HG03460 (cell line): ENCODE measurements around the gene LRFN2.

Experiments
- ATAC-seq: cut with Tn5 transposase; IDR thresholded peaks from one replicate; pipeline ENCODE4 v1.9.1; 2021; ENCODE audit not compliant: unreplicated experiment

LRFN2 gene

GRCh38 chr6:40545954-40546353 is 41.2 kb downstream of the LRFN2 start:
- no peak for ATAC-seq

- ATAC-seq, result no peak
Measured at GRCh38 chr6:40543776-40544175, 43.4 kb downstream of the LRFN2 start.

- ATAC-seq, result no peak
Measured at GRCh38 chr6:40543146-40543545, 44.0 kb downstream of the LRFN2 start.

- no peak for ATAC-seq
Measured at GRCh38 chr6:40542175-40542764, 44.9 kb downstream of the LRFN2 start.

GRCh38 chr6:40541556-40542174 is 45.5 kb downstream of the LRFN2 start:
- no peak for ATAC-seq

GRCh38 chr6:40540790-40541189 is 46.4 kb downstream of the LRFN2 start:
- ATAC-seq, result no peak

- no peak for ATAC-seq
Measured at GRCh38 chr6:40539853-40540252, 47.3 kb downstream of the LRFN2 start.

GRCh38 chr6:40538556-40538955 is 48.6 kb downstream of the LRFN2 start:
- no peak for ATAC-seq

GRCh38 chr6:40537446-40537845 is 49.7 kb downstream of the LRFN2 start:
- ATAC-seq, result no peak

GRCh38 chr6:40536442-40536841 is 50.7 kb downstream of the LRFN2 start:
- ATAC-seq, result no peak

GRCh38 chr6:40535819-40536380 is 51.3 kb downstream of the LRFN2 start:
- no peak for ATAC-seq

- ATAC-seq, result no peak
Measured at GRCh38 chr6:40535110-40535818, 51.9 kb downstream of the LRFN2 start.

GRCh38 chr6:40532349-40533000 is 54.7 kb downstream of the LRFN2 start:
- ATAC-seq, result no peak

GRCh38 chr6:40529919-40530318 is 57.2 kb downstream of the LRFN2 start:
- ATAC-seq, result no peak

GRCh38 chr6:40529040-40529439 is 58.1 kb downstream of the LRFN2 start:
- no peak for ATAC-seq

- ATAC-seq, result no peak
Measured at GRCh38 chr6:40528051-40528450, 59.1 kb downstream of the LRFN2 start.

- no peak for ATAC-seq
Measured at GRCh38 chr6:40526036-40526435, 61.1 kb downstream of the LRFN2 start.

GRCh38 chr6:40524797-40525585 is 62.2 kb downstream of the LRFN2 start:
- no peak for ATAC-seq

- ATAC-seq, result no peak
Measured at GRCh38 chr6:40523505-40524172, 63.5 kb downstream of the LRFN2 start.

- ATAC-seq, result no peak
Measured at GRCh38 chr6:40521496-40521895, 65.7 kb downstream of the LRFN2 start.
